GM03348 (cell line): Measurements from ENCODE around the gene SHLD2.
"Not testable (repeated sequence)": the region's sequence is repeated elsewhere in the genome, so short reads cannot be mapped to it uniquely, and the experiment has no call there.

ENCODE experiments used
- DNase-seq: peaks from one replicate; pipeline ENCODE4 v3.0.0; 2012; ENCODE audit warnings: low spot score

Gene SHLD2

DNA sequence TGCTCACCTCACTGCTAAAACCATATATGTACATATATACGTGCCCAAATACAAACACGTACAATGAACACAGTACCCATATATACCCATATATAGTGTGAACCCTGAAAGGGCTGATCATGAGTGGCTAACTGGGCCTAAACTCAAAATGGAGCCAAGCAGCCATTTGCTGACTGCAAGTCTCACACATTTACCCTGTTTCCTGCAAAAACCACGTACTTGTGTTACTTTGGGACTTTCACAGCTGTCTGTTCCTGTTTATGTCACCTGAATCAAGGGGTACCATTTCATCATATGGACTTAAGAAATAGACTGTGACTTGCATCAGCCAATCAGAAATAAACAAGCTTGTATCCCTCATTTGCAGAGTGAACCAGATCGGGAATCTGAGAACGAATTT, 124.4 kb downstream of the SHLD2 start:
- DNase-seq, result not testable (repeated sequence)

DNA sequence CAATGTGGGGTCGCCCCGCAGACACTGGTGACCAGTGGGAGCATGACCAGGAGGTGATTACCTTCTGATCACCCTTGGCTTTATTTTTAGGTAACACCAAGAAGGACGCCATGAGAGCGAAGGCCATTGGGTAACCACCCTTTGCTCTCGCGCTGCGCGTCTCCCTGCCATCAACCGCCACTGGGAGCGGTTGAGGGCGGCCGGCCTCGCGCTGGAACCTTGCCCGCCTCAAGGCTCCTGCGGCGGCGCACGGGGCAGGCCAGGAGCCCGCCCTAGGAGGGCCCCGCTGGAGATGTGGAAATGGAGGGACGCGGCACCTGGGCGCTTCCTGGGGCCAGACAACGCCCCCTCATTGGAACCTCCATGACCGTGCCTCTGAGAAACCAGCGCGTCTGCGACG, 127.8 kb downstream of the SHLD2 start:
- not testable (repeated sequence) for DNase-seq

DNA sequence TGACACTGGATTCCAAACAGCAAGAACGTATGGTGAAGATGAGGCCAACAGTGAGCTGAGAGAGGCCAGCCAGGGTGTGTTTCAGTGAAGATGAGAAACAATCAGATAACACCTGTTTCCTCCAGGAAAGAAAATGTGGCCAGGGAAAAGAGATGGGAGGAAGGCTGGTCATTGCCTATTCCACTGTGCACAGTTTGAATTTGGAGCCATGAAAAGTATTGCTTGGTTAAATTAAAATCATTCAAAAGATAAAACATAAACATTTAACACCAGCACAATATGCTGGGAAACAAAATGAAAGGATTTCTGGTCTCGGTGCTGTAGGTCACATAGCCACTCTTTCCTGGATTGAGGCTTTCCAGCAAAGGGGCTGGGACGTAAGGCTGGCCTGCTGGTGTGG, 130.1 kb downstream of the SHLD2 start, which contains the start of gene NUTM2A:
TSS of gene NUTM2A (plus strand) at position 301 of the 400 bp plus-strand sequence. CDS start 383 bp downstream, outside the sequence.
- DNase-seq, result not testable (repeated sequence)

DNA sequence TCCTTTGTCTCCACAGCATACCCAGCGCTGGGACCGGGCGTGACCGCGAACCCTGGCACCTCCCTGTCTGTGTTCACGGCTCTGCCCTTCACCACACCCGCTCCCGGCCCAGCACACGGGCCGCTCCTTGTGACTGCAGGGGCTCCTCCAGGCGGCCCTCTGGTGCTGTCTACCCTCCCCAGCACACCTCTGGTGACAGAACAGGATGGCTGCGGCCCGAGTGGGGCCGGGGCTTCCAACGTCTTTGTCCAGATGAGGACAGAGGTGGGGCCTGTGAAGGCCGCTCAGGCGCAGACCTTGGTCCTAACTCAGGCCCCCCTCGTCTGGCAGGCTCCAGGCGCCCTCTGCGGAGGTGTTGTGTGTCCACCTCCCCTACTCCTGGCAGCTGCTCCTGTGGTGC, 133.2 kb downstream of the SHLD2 start:
- DNase-seq, result not testable (repeated sequence)

DNA sequence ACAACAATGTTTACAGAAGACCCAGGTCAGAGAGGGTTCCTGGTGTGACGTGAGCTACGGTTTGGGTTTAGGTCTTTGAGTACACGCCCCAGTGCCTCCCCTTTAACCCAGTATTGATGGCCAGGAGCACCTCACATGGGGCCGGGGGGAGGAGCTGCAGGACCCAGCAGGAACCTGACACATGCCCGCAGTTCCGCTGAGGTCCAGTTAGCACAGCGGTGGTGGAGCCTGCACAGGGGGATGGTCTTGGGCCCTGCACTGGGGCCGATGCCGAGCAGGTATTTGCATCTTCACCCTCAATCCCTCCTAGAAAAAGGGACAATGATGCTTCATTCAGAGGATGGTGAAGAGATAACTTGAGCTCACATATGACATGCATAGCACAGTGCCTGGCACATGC, 134.2 kb downstream of the SHLD2 start:
- not testable (repeated sequence) for DNase-seq

DNA sequence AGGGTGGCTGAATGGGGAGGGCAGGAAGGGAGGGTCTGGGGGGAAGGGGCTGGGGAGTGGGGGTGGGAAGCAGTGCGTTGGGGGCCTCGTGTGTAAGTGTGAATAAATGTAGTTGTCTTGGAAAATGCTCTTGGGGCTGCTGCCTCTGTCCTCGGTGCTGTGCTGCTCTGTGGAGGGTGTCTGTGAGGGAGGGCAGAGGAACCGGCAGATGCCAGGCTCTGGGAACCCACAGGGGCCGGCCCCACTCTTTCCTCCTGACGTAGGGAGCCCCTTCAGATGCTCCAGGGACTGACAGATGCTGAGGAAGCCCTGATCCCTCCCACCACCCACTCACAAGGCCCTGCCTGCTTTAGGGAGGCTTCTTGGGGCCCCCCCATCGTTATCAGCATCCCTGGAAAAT, 139.8 kb downstream of the SHLD2 start:
- not testable (repeated sequence) for DNase-seq

DNA sequence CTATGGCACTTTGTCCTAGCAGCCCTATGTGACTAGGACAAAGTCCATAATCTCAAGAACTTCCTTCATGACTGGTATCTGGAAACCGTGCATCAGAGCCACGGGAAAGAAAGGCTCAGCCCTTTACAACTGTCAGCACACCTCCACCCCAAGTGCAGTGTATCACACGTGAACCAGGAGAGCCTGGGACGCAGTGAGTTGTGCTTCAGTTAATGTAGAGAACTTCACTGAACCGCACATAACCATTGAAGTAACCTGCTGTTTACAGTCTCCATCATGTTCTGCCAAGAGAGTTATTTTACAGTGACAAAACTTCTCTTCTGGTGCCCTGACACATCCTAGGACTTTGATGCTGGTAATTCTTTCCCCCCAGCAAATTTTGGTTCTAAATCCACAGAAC, 142.2 kb downstream of the SHLD2 start:
- not testable (repeated sequence) for DNase-seq

DNA sequence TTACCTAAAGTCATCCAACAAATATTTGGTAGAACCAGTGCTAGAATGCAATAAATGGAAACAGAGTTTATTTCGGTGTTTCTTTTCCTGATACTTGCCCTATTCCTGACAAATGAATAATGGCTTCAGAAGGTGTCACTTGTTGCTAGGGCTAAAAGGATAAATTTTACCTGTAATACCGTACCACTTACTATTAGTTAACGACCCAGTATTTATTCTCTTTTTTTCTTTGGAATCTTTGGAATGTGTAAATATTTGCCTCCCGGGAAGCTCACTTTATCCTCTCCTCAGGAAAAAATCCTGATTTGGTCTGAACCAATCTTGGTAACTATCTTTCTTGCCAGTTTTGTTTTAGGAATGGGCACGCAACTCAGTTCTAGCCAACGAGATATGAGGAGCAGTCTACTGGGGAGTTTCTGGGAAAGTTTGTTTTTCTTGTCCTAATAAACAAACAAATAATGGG, 144.4 kb downstream of the SHLD2 start:
- not testable (repeated sequence) for DNase-seq
